Glutamatergic neuron (in vitro differentiated cells): ENCODE measurements around the gene PCSK9. TPM values are rescaled to one million over a fixed set of nuclear protein-coding genes. Genes with fewer than 3 reads are reported as not detected.

ENCODE experiments used
- DNase-seq: peaks from one replicate; pipeline ENCODE4 v3.0.0; 2022
- H3K27ac Mint-ChIP-seq: one replicate; pipeline ENCODE4 v1.8.0; 2020; ENCODE audit warnings: mild to moderate bottlenecking, mixed read lengths, inconsistent platforms; ENCODE audit not compliant: unreplicated experiment
- H3K27me3 Mint-ChIP-seq: one replicate; pipeline ENCODE4 v1.8.0; 2020; ENCODE audit warnings: mild to moderate bottlenecking, moderate library complexity, mixed read lengths, inconsistent platforms; ENCODE audit not compliant: unreplicated experiment
- H3K36me3 Mint-ChIP-seq: one replicate; pipeline ENCODE4 v1.8.0; 2020; ENCODE audit warnings: mild to moderate bottlenecking, mixed read lengths, inconsistent platforms; ENCODE audit not compliant: unreplicated experiment
- H3K4me1 Mint-ChIP-seq: one replicate; pipeline ENCODE4 v1.8.0; 2020; ENCODE audit warnings: mild to moderate bottlenecking, low read depth, mixed read lengths, inconsistent platforms; ENCODE audit not compliant: unreplicated experiment
- H3K4me3 Mint-ChIP-seq: one replicate; pipeline ENCODE4 v1.8.0; 2020; ENCODE audit warnings: mild to moderate bottlenecking, mixed read lengths, inconsistent platforms; ENCODE audit not compliant: unreplicated experiment
- H3K9me3 Mint-ChIP-seq: one replicate; pipeline ENCODE4 v1.8.0; 2020; ENCODE audit warnings: mild to moderate bottlenecking, moderate library complexity, mixed read lengths, inconsistent platforms; ENCODE audit not compliant: unreplicated experiment
- total RNA-seq: library from RNA; stranded (reverse); fragmentation: NEBNext Ultra II Directional; extraction: Animal tissue kit (Norgen Biotek cat#: 25700); gene quantifications from one replicate; pipeline ENCODE4 v1.2.1, GENCODE V29; 2021; ENCODE audit not compliant: unreplicated experiment
- TF ChIP-seq, protein P1 (sequence below): fragments of 200-600 bp; sonication (generic); IDR thresholded peaks from one replicate; pipeline ENCODE4 v1.5.0; 2021; ENCODE audit not compliant: partially characterized antibody, unreplicated experiment

The PCSK9 gene
- total RNA-seq, 1 donor from 2014 or later = 2.1 TPM

DNA sequence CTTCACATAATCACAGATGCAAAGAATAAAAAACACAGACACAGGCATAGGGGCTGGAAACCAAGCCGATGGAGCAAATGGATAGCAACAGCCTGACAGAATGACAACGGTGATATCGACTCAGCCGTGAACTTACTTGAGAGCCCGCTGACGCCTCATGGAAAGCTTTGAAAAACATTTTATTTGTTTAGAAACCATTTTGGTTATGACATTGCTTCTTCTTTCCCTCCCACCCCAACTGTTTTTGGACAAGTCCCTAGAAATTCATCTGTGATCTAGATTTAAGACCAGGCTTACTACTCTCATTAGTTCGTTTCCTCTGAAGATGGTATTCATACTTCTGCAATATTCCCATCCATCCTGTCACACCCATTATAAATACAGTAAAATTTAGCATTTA, 44.9 kb downstream of the PCSK9 start:
- no peak overlapping the region for H3K4me3 Mint-ChIP-seq
- no peaks in the 10 kb centered on the region for H3K36me3 Mint-ChIP-seq
- H3K9me3 Mint-ChIP-seq = peaks cover 2% of the 10 kb centered on the region
- DNase-seq = no peak
- H3K27me3 Mint-ChIP-seq = no peaks in the 10 kb centered on the region
- no peak overlapping the region for H3K27ac Mint-ChIP-seq
- peaks cover 5% of the 10 kb centered on the region for H3K4me1 Mint-ChIP-seq
- TF ChIP-seq, protein P1, sequence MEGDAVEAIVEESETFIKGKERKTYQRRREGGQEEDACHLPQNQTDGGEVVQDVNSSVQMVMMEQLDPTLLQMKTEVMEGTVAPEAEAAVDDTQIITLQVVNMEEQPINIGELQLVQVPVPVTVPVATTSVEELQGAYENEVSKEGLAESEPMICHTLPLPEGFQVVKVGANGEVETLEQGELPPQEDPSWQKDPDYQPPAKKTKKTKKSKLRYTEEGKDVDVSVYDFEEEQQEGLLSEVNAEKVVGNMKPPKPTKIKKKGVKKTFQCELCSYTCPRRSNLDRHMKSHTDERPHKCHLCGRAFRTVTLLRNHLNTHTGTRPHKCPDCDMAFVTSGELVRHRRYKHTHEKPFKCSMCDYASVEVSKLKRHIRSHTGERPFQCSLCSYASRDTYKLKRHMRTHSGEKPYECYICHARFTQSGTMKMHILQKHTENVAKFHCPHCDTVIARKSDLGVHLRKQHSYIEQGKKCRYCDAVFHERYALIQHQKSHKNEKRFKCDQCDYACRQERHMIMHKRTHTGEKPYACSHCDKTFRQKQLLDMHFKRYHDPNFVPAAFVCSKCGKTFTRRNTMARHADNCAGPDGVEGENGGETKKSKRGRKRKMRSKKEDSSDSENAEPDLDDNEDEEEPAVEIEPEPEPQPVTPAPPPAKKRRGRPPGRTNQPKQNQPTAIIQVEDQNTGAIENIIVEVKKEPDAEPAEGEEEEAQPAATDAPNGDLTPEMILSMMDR = no peak

DNA sequence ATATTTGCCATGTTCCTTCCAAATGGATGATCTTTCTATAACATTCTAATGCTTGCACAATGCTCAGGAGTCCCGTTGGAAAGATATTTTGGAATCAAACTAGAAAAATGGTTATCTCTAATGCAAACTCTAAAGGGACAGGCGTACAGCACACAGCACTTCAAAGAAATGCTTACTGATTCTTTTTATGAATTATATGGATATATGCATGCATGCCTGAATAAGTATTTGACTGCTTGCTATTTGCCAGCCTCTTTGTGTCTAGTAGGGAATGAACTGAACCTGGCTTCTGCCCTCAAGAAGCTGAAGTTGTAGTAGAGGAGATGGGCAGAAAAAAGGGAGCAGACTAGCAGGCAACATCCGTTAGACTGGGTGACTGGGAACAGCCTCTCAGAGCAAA, 48.1 kb downstream of the PCSK9 start:
- DNase-seq = no peak
- Mint-ChIP-seq H3K36me3 (no peaks in the 10 kb centered on the region), H3K4me3 (no peak overlapping the region), H3K27ac (no peak overlapping the region), H3K4me1 (peaks cover 5% of the 10 kb centered on the region), H3K27me3 (no peaks in the 10 kb centered on the region), H3K9me3 (peaks cover 2% of the 10 kb centered on the region)
- TF ChIP-seq, protein P1 = no peak

DNA sequence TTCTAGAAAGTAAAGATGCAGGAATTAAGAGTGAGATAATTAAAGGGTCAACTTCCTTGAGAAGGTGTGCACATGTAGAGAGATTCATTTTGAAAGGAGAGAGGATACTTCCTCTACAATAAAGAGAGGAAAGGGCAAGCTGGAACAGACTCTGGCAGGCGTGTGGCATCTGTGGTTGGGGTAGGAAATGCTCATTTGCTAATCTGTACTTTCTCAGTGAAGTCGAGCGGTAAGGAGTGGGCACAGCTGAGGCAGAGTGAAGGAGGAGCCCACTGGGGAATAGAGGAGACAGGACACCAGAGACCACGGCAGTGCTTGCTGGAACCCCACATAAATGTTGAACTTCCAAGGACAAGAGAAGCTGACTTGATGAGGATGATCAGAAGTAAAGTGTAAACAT, 49.1 kb downstream of the PCSK9 start:
- TF ChIP-seq, protein P1 = no peak
- no peak overlapping the region for H3K4me3 Mint-ChIP-seq
- no peaks in the 10 kb centered on the region for H3K36me3 Mint-ChIP-seq
- peaks cover 5% of the 10 kb centered on the region for H3K4me1 Mint-ChIP-seq
- peaks cover 2% of the 10 kb centered on the region for H3K9me3 Mint-ChIP-seq
- DNase-seq = no peak
- H3K27ac Mint-ChIP-seq = no peak overlapping the region
- no peaks in the 10 kb centered on the region for H3K27me3 Mint-ChIP-seq

DNA sequence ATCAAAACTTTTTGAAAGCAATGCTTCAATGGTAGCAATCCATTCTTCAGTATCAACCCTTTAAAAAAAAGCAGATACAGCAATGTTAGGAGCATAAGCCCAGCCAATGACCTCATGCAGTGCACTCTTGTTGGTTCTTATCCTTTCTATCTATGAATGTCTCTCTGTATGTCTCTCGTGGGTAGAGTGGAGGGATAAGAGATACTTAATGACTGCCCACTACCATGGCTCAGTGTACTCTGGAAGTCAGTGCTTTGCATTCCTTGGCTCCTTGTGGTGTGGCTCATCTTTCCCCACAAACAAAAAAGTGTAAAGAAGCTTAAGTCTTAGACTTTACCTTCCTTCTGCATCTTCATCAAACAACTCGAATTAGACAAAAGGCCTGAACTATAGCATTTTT, 50.3 kb downstream of the PCSK9 start:
- Mint-ChIP-seq H3K4me3 (no peak overlapping the region), H3K27ac (no peak overlapping the region), H3K9me3 (peaks cover 2% of the 10 kb centered on the region), H3K36me3 (no peaks in the 10 kb centered on the region), H3K4me1 (peaks cover 5% of the 10 kb centered on the region), H3K27me3 (no peaks in the 10 kb centered on the region)
- TF ChIP-seq, protein P1 = no peak
- no peak for DNase-seq

DNA sequence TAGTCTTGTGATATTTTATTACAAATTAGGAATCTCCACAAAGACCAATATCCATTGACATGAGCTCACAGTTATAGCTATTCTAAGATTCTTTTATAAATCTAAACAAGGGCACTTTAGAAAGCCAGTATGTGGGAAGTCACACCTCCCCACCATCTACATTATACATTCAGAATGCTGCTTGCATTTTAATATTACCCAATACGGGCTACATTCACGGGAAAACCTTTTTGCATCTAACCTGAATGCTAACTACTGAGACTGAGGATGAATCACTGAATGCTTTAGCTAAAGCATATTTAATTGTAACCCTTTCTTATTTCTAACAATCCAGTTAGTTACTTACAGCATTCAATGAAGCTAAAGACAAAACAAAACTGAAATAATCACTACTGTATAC, 53.1 kb downstream of the PCSK9 start:
- no peak for DNase-seq
- no peaks in the 10 kb centered on the region for H3K36me3 Mint-ChIP-seq

More for the DNA sequence above, 53.1 kb downstream of the PCSK9 start:
- TF ChIP-seq, protein P1 = no peak
- peaks cover 2% of the 10 kb centered on the region for H3K9me3 Mint-ChIP-seq
- H3K27ac Mint-ChIP-seq = no peak overlapping the region
- no peak overlapping the region for H3K4me3 Mint-ChIP-seq
- H3K27me3 Mint-ChIP-seq = no peaks in the 10 kb centered on the region
- peaks cover 5% of the 10 kb centered on the region for H3K4me1 Mint-ChIP-seq
